Measurements from ENCODE around the gene WNT3A. TPM values are rescaled to one million over a fixed set of nuclear protein-coding genes. Genes with fewer than 3 reads are reported as not detected.

Gene WNT3A
- total and polyA plus RNA-seq, 2 experiments from 2014 or later = 0.07 to 0.65 TPM

DNA sequence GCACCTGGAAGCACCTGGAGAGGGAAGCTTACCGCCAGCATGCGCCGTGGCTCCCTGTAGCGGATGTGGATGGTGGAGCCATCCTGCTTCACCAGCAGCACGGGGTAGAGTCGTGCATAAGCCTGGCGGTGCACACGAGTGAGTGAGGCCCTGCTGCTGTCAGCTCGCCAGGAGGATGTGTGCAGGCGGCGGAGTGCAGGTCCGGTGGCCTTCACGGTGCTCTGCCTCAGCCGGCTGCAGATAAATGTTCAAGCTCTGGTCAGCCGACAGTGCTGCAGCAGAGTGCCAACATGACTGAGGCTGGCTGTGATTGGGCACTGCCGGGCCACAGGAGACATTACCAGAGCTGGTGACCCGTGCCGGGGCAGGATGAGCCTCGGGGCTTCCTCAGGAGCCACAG lies 100.8 kb downstream of the WNT3A start:
- Mint-ChIP-seq H3K9me3 (no peaks in the 10 kb centered on the region; the same call in 2 of the 3 replicates), H3K27ac (no peak overlapping the region), H3K36me3 (ENCODE audit: low read depth) (peaks cover 8% of the 10 kb centered on the region; the same call in 2 of the 3 replicates), H3K27me3 (ENCODE audit: insufficient read depth, low read depth, poor library complexity) (peaks cover 24% of the 10 kb centered on the region), H3K4me3 (peak overlapping the region; percentile 93), H3K4me1 (peaks cover 16% of the 10 kb centered on the region)
- Histone ChIP-seq H3F3A (replicated peaks; ENCODE audit: low read depth) (0 out of 2 replicates have a peak, but pooled peaks cover 2% of the 10 kb centered on the region), H3K4me1 (ENCODE audit: insufficient read depth) (peaks cover 7% of the 10 kb centered on the region; the same call in 1 of the 2 replicates), H2AFZ (no peak overlapping the region), H3K4me2 (no peak overlapping the region), H3K27ac (ENCODE audit: low read depth) (no peak overlapping the region), H3K79me2 (replicated peaks; ENCODE audit: insufficient read depth) (peaks cover 8% of the 10 kb centered on the region), H3K36me3 (ENCODE audit: insufficient read depth) (no peaks in the 10 kb centered on the region), H4K20me1 (replicated peaks; ENCODE audit: insufficient read depth) (no peaks in the 10 kb centered on the region; the same call in 1 of the 2 replicates), H3K9me2 (ENCODE audit: insufficient read depth) (no peaks in the 10 kb centered on the region), H3K4me3 (no peak overlapping the region), H3K27me3 (ENCODE audit: insufficient read depth) (peaks cover 10% of the 10 kb centered on the region; the same call in 1 of the 2 replicates)
- TF ChIP-seq, protein P1, sequence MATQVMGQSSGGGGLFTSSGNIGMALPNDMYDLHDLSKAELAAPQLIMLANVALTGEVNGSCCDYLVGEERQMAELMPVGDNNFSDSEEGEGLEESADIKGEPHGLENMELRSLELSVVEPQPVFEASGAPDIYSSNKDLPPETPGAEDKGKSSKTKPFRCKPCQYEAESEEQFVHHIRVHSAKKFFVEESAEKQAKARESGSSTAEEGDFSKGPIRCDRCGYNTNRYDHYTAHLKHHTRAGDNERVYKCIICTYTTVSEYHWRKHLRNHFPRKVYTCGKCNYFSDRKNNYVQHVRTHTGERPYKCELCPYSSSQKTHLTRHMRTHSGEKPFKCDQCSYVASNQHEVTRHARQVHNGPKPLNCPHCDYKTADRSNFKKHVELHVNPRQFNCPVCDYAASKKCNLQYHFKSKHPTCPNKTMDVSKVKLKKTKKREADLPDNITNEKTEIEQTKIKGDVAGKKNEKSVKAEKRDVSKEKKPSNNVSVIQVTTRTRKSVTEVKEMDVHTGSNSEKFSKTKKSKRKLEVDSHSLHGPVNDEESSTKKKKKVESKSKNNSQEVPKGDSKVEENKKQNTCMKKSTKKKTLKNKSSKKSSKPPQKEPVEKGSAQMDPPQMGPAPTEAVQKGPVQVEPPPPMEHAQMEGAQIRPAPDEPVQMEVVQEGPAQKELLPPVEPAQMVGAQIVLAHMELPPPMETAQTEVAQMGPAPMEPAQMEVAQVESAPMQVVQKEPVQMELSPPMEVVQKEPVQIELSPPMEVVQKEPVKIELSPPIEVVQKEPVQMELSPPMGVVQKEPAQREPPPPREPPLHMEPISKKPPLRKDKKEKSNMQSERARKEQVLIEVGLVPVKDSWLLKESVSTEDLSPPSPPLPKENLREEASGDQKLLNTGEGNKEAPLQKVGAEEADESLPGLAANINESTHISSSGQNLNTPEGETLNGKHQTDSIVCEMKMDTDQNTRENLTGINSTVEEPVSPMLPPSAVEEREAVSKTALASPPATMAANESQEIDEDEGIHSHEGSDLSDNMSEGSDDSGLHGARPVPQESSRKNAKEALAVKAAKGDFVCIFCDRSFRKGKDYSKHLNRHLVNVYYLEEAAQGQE (IDR thresholded peaks at IDR 0.05; ENCODE audit: unreplicated experiment) = no peak
- TF ChIP-seq, protein P2, sequence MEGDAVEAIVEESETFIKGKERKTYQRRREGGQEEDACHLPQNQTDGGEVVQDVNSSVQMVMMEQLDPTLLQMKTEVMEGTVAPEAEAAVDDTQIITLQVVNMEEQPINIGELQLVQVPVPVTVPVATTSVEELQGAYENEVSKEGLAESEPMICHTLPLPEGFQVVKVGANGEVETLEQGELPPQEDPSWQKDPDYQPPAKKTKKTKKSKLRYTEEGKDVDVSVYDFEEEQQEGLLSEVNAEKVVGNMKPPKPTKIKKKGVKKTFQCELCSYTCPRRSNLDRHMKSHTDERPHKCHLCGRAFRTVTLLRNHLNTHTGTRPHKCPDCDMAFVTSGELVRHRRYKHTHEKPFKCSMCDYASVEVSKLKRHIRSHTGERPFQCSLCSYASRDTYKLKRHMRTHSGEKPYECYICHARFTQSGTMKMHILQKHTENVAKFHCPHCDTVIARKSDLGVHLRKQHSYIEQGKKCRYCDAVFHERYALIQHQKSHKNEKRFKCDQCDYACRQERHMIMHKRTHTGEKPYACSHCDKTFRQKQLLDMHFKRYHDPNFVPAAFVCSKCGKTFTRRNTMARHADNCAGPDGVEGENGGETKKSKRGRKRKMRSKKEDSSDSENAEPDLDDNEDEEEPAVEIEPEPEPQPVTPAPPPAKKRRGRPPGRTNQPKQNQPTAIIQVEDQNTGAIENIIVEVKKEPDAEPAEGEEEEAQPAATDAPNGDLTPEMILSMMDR (conservative IDR thresholded peaks at IDR 0.05; ENCODE audit: low read depth in 2 of 2) = no peak
- TF ChIP-seq NANOG (IDR thresholded peaks at IDR 0.05; ENCODE audit: borderline replicate concordance) = no peak
- ATAC-seq (no peak), DNase-seq (ENCODE audit: low spot score) (no peak)

DNA sequence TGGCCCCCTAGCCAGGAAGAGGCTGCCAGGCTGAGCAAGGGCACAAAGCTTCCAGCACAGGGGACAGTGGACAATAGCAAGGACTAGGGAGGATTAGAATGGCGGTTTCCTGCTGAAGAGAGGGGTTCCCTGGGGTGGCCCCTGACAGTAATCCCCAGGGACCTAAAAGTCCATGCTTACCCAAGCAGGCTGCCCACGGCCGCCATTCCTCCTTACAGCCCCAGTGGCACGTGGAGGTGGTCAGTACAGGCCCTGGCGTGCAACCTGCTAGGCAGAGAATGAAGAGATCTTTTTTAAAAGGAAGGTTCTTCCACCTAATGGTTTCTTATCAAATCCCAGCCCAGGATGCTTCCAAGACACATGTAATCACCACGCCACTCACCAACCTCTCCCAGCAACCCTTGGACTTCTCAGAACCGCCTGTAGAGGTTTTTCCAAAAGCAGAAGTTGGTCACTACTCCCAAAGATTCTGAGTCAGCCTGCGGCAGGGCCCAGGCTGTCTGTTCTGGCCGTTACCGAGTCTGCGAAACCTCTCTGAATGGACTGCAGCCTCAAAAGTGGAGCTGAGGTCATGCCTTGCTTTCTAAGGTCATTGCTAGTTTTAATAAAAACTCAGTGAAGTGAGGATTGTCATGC lies 101.4 kb downstream of the WNT3A start:
- Mint-ChIP-seq H3K27ac (peak overlapping the region; percentile 93; the same call in 1 of the 2 replicates), H3K4me1 (peaks cover 16% of the 10 kb centered on the region), H3K27me3 (ENCODE audit: insufficient read depth, low read depth, poor library complexity) (peaks cover 22% of the 10 kb centered on the region), H3K9me3 (no peaks in the 10 kb centered on the region; the same call in 2 of the 3 replicates), H3K4me3 (peak overlapping the region; percentile 93), H3K36me3 (ENCODE audit: low read depth) (peaks cover 8% of the 10 kb centered on the region; the same call in 2 of the 3 replicates)
- Histone ChIP-seq H3K79me2 (replicated peaks; ENCODE audit: insufficient read depth) (peaks cover 8% of the 10 kb centered on the region), H4K20me1 (replicated peaks; ENCODE audit: insufficient read depth) (no peaks in the 10 kb centered on the region; the same call in 1 of the 2 replicates), H2AFZ (no peak overlapping the region), H3K27me3 (ENCODE audit: insufficient read depth) (peaks cover 10% of the 10 kb centered on the region; the same call in 1 of the 2 replicates), H3K27ac (ENCODE audit: low read depth) (no peak overlapping the region), H3K36me3 (ENCODE audit: insufficient read depth) (no peaks in the 10 kb centered on the region), H3F3A (replicated peaks; ENCODE audit: low read depth) (0 out of 2 replicates have a peak, but pooled peaks cover 2% of the 10 kb centered on the region), H3K4me1 (ENCODE audit: insufficient read depth) (peaks cover 7% of the 10 kb centered on the region; the same call in 1 of the 2 replicates), H3K9me2 (ENCODE audit: insufficient read depth) (no peaks in the 10 kb centered on the region), H3K4me2 (peak overlapping the region; percentile 94), H3K4me3 (peak overlapping the region; percentile 97)
- ATAC-seq = no peak
- no peak for DNase-seq (ENCODE audit: low spot score)
- TF ChIP-seq, protein P3, sequence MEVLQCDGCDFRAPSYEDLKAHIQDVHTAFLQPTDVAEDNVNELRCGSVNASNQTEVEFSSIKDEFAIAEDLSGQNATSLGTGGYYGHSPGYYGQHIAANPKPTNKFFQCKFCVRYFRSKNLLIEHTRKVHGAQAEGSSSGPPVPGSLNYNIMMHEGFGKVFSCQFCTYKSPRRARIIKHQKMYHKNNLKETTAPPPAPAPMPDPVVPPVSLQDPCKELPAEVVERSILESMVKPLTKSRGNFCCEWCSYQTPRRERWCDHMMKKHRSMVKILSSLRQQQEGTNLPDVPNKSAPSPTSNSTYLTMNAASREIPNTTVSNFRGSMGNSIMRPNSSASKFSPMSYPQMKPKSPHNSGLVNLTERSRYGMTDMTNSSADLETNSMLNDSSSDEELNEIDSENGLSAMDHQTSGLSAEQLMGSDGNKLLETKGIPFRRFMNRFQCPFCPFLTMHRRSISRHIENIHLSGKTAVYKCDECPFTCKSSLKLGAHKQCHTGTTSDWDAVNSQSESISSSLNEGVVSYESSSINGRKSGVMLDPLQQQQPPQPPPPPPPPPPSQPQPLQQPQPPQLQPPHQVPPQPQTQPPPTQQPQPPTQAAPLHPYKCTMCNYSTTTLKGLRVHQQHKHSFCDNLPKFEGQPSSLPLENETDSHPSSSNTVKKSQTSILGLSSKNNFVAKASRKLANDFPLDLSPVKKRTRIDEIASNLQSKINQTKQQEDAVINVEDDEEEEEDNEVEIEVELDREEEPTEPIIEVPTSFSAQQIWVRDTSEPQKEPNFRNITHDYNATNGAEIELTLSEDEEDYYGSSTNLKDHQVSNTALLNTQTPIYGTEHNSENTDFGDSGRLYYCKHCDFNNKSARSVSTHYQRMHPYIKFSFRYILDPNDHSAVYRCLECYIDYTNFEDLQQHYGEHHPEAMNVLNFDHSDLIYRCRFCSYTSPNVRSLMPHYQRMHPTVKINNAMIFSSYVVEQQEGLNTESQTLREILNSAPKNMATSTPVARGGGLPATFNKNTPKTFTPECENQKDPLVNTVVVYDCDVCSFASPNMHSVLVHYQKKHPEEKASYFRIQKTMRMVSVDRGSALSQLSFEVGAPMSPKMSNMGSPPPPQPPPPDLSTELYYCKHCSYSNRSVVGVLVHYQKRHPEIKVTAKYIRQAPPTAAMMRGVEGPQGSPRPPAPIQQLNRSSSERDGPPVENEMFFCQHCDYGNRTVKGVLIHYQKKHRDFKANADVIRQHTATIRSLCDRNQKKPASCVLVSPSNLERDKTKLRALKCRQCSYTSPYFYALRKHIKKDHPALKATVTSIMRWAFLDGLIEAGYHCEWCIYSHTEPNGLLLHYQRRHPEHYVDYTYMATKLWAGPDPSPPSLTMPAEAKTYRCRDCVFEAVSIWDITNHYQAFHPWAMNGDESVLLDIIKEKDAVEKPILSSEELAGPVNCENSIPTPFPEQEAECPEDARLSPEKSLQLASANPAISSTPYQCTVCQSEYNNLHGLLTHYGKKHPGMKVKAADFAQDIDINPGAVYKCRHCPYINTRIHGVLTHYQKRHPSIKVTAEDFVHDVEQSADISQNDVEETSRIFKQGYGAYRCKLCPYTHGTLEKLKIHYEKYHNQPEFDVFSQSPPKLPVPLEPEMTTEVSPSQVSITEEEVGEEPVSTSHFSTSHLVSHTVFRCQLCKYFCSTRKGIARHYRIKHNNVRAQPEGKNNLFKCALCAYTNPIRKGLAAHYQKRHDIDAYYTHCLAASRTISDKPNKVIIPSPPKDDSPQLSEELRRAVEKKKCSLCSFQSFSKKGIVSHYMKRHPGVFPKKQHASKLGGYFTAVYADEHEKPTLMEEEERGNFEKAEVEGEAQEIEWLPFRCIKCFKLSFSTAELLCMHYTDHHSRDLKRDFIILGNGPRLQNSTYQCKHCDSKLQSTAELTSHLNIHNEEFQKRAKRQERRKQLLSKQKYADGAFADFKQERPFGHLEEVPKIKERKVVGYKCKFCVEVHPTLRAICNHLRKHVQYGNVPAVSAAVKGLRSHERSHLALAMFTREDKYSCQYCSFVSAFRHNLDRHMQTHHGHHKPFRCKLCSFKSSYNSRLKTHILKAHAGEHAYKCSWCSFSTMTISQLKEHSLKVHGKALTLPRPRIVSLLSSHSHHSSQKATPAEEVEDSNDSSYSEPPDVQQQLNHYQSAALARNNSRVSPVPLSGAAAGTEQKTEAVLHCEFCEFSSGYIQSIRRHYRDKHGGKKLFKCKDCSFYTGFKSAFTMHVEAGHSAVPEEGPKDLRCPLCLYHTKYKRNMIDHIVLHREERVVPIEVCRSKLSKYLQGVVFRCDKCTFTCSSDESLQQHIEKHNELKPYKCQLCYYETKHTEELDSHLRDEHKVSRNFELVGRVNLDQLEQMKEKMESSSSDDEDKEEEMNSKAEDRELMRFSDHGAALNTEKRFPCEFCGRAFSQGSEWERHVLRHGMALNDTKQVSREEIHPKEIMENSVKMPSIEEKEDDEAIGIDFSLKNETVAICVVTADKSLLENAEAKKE (CRISPR knock-in tag; IDR thresholded peaks at IDR 0.05) = no peak
- no peak for TF ChIP-seq NANOG (IDR thresholded peaks at IDR 0.05; ENCODE audit: borderline replicate concordance)

Data from GM23338 (cell line).